ENCODE data around the gene SPATA7. TPM values are rescaled to one million over a fixed set of nuclear protein-coding genes. Genes with fewer than 3 reads are reported as not detected.
"Not testable (repeated sequence)": the region's sequence is repeated elsewhere in the genome, so short reads cannot be mapped to it uniquely, and the experiment has no call there.

SPATA7 gene
- total RNA-seq, 2 experiments from 2014 or later, result 3.7 to 4.0 TPM

DNA sequence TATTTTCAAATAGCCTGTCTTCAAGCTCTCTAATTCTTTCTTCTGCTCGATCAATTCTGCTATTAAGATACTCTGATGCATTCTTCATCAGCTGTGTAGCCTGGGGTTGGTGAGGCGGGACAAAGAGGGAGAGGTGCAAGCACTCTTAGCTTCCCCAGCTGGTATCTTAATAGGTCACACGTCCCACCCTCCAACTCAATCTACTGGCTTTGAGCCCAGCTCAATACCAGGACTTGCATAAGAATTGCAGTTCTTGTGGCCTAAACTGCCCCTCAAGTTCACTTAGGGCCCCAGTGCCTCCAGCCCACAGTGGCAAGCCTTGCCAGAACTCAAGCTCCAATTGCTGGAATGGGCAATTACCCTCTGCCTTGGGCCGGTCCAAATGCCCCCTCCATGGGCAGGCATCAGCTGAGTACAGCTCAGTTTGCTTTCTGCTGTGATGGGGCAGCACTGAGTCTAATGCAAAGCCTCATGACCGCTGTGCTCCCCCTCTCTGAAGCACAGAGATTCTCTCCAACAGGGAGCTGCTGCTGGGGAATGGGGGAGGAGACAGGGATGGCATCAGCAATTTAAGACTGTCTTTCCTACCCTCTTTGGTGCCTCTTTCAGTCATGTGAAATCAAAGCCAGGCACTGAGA is 5.6 kb upstream of the SPATA7 start:
- no peak for DNase-seq
- ChIA-PET POLR2A (no interaction called here), CTCF (interaction anchor here (1.0 to 1.8 kb wide), 3 partner anchors 13 to 190 kb away, joined by 3 to 12 read pairs (median 3); no protein-coding TSS in a partner anchor)
- no peak overlapping the region for H3K27ac Mint-ChIP-seq
- H3K9me3 Mint-ChIP-seq, result no peaks in the 10 kb centered on the region
- H3K27me3 Mint-ChIP-seq, result peaks cover 12% of the 10 kb centered on the region
- H3K4me3 Mint-ChIP-seq, result no peak overlapping the region
- H3K4me1 Mint-ChIP-seq, result peaks cover 7% of the 10 kb centered on the region
- no peaks in the 10 kb centered on the region for H3K36me3 Mint-ChIP-seq (ENCODE audit: low read depth)

DNA sequence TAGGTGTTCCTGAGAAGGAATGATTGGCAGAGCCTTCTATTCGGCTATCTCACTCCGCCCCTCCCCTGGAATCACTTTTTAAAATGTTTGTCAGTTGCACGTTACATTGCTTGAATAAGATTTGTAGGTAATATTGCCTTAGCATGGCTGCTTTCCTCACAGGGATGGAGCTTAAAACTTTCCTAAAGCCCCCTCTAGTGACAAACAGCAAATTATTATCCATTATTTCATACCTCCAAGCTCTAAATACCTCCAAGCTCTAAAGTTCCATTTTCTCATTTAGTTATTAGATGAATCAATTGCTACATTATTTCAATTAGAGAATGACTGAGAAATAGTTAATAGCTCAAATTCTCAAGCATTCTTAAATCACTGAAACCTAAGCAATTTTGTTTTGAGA is 5.1 kb upstream of the SPATA7 start:
- no peak for DNase-seq
- POLR2A ChIA-PET, result no interaction called here
- H3K9me3 Mint-ChIP-seq, result no peaks in the 10 kb centered on the region
- H3K4me1 Mint-ChIP-seq, result peaks cover 8% of the 10 kb centered on the region
- no peak overlapping the region for H3K4me3 Mint-ChIP-seq
- H3K27me3 Mint-ChIP-seq, result peaks cover 12% of the 10 kb centered on the region
- CTCF ChIA-PET, result interaction anchor here (1.0 to 1.8 kb wide), 3 partner anchors 12 to 191 kb away, joined by 3 to 12 read pairs (median 3); no protein-coding TSS in a partner anchor
- H3K27ac Mint-ChIP-seq, result no peak overlapping the region
- no peaks in the 10 kb centered on the region for H3K36me3 Mint-ChIP-seq (ENCODE audit: low read depth)

DNA sequence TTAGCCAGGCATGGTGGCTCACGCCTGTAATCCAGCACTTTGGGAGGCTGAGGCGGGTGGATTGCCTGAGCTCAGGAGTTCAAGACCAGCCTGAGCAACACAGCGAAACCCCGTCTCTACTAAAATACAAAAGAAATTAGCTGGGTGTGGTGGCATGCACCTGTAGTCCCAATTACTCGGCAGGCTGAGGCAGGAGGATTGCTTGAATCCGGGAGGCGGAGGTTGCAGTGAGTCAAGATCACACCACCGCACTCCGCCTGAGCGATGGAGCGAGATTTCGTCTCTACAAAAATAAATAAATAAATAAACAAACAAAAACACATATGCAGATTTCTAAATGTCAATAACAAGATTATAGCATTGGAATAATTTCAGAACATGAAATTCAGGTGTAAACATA is 3.8 kb upstream of the SPATA7 start:
- H3K9me3 Mint-ChIP-seq; POLR2A ChIA-PET; H3K4me3 Mint-ChIP-seq; H3K27ac Mint-ChIP-seq; CTCF ChIA-PET; H3K36me3 Mint-ChIP-seq (ENCODE audit: low read depth); DNase-seq: not testable (repeated sequence)
- peaks cover 12% of the 10 kb centered on the region for H3K27me3 Mint-ChIP-seq
- H3K4me1 Mint-ChIP-seq, result peaks cover 16% of the 10 kb centered on the region

DNA sequence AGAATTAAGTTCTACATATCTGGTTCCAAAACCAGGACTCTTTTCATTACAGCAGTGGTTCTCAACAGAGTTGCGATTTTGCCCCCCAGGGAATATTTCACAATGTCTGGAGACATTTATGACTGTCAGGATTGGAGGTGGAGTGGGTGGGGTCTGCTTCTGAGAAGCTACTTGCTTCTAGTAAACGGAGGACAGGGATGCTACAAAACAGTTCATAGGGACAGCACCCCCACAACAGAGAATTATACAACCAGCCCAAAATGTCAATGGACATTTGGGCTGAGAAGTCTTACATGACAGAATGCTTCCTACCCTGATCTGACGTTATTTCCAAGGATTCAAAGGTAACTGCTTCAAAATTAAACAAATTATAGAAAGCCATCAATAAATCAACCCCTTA is 739 bp upstream of the SPATA7 start:
- Mint-ChIP-seq H3K9me3 (no peaks in the 10 kb centered on the region), H3K27me3 (peaks cover 8% of the 10 kb centered on the region), H3K4me3 (peak overlapping the region; percentile 89), H3K4me1 (peaks cover 16% of the 10 kb centered on the region), H3K27ac (no peak overlapping the region), H3K36me3 (ENCODE audit: low read depth) (no peaks in the 10 kb centered on the region)
- CTCF ChIA-PET, result interaction anchor here (1.1 to 1.3 kb wide), 2 partner anchors 171 to 440 kb away, joined by 3 read pairs; no protein-coding TSS in a partner anchor
- POLR2A ChIA-PET, result interaction anchor here (1.0 to 1.4 kb wide), 2 partner anchors 195 to 379 kb away, joined by 3 read pairs; no protein-coding TSS in a partner anchor
- DNase-seq, result no peak

DNA sequence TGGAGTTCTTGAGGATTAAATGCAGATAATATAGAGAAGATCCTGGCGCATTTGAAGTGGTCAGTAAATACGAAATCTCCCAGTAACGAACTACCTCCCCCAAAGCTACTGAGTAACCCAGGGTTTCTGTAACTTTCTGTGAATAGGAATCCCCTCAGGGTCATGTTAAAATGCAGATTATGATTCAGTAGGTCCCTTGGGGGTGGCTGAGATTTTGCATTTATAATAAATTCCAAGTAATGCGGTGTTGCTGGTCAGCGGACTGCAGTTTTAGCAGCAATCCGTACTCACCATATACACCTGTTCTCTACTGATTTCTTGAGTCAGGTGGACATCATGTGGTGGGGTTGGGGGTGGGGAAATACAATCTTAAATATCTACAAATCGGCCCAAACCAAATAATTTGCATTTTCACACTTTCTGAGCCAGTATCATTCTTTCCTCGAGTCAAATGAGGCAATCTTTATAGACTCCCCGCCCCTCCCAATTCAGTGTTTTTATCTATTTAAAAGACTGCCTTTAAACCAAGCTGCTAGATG is 868 bp downstream of the SPATA7 start:
- Mint-ChIP-seq H3K9me3 (no peaks in the 10 kb centered on the region), H3K4me3 (peak overlapping the region; percentile 89), H3K4me1 (peaks cover 16% of the 10 kb centered on the region), H3K27ac (no peak overlapping the region), H3K27me3 (peaks cover 7% of the 10 kb centered on the region), H3K36me3 (ENCODE audit: low read depth) (no peaks in the 10 kb centered on the region)
- no peak for DNase-seq
- ChIA-PET POLR2A (no interaction called here), CTCF (no interaction called here)

DNA sequence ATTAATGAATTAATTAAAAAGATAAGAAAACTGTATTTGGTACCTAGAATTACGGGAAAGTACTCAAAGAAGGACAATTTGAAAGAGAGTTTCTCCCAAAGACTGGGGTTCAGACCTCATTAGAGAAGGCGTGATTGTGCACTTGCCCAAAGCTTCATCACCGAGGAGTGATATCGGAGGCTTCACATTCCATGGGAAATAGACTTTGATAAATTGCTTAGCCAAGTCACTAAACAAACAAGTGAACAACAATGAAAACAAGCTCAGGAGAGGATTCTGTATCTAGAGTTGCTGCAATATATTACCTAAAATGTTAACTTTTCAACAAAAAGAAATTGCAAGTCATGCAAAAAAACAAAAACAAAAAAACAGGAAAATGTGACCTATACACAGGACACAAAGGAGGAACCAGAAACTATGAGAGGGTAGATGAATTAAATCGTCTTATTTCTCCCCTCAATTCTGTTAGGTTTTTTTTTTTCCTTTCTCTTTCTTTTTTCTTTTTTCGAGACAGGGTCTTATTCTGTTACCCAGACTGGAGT is 3.4 kb downstream of the SPATA7 start:
- POLR2A ChIA-PET, result no interaction called here
- Mint-ChIP-seq H3K27ac (no peak overlapping the region), H3K9me3 (no peaks in the 10 kb centered on the region), H3K4me3 (no peak overlapping the region), H3K36me3 (ENCODE audit: low read depth) (no peaks in the 10 kb centered on the region), H3K4me1 (peaks cover 15% of the 10 kb centered on the region), H3K27me3 (peaks cover 5% of the 10 kb centered on the region)
- CTCF ChIA-PET, result no interaction called here
- DNase-seq, result no peak

DNA sequence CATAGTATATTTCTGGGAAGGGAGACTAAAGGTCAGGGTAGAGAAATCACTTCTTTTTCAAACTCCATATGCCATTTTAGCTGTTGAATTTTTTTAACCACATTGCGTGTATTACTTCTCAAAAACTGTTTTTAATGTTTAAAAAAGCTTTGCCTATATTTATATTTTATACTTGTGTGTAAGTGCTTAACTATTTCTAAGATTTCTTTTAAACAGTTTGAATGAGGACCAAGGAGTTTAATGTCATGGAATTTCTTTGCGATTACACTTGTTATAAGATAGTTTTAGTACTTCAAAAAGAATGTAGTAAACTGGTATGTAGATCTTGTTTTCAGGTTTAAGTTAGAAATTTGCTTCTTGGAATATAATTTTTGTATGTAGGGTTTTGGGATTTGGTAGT is 7.2 kb downstream of the SPATA7 start:
- Mint-ChIP-seq H3K4me3 (no peak overlapping the region), H3K36me3 (ENCODE audit: low read depth) (peaks cover 8% of the 10 kb centered on the region), H3K4me1 (no peaks in the 10 kb centered on the region), H3K9me3 (no peaks in the 10 kb centered on the region), H3K27me3 (no peaks in the 10 kb centered on the region), H3K27ac (no peak overlapping the region)
- DNase-seq, result no peak
- POLR2A ChIA-PET, result no interaction called here
- CTCF ChIA-PET, result interaction anchor here (0.8 to 1.2 kb wide), 2 partner anchors 12 to 101 kb away, joined by 3 read pairs; no protein-coding TSS in a partner anchor

DNA sequence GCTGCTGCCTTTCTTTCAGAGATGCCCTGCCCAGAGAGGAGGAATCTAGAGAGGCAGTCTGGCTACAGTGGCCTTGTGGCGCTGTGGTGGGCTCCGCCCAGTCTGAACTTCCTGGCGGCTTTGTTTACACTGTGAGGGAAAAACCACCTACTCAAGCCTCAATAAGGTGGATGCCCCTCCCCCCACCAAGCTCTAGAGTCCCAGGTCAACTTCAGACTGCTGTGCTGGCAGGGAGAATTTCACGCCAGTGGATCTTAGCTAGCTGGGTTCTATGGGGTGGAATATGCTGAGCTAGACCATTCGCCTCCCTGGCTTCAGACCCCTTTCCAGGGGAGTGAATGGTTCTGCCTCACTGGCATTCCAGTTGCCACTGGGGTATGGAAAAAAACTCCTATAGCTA is 25.6 kb downstream of the SPATA7 start:
- no peaks in the 10 kb centered on the region for H3K27me3 Mint-ChIP-seq
- POLR2A ChIA-PET, result no interaction called here
- no peak overlapping the region for H3K27ac Mint-ChIP-seq
- H3K36me3 Mint-ChIP-seq (ENCODE audit: low read depth), result no peaks in the 10 kb centered on the region
- H3K4me3 Mint-ChIP-seq, result no peak overlapping the region
- DNase-seq, result peak; percentile 38
- peaks cover 15% of the 10 kb centered on the region for H3K4me1 Mint-ChIP-seq
- CTCF ChIA-PET, result no interaction called here
- peaks cover 15% of the 10 kb centered on the region for H3K9me3 Mint-ChIP-seq

DNA sequence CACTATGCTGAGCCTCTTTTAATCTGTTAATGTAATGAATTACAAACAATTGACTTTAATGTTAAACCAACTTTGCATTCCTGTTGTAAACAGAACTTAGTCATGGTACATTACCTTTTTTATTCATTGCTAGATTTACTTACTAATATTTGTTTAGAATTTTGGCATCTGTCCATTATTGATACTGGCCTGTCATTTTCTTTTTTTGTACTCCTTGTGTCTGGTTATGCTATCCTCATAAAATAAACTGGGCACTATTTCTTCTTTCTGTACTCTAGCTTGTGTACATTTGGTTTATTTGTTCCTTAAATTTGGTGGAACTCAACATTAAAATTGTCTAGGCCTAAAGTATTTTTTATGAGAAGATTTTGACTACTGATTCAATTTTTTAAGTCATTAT is 32.1 kb downstream of the SPATA7 start:
- Mint-ChIP-seq H3K36me3 (ENCODE audit: low read depth) (peaks cover 9% of the 10 kb centered on the region), H3K4me1 (no peaks in the 10 kb centered on the region), H3K4me3 (no peak overlapping the region), H3K27me3 (no peaks in the 10 kb centered on the region), H3K27ac (no peak overlapping the region), H3K9me3 (peaks cover 19% of the 10 kb centered on the region)
- CTCF ChIA-PET, result no interaction called here
- POLR2A ChIA-PET, result no interaction called here
- no peak for DNase-seq

DNA sequence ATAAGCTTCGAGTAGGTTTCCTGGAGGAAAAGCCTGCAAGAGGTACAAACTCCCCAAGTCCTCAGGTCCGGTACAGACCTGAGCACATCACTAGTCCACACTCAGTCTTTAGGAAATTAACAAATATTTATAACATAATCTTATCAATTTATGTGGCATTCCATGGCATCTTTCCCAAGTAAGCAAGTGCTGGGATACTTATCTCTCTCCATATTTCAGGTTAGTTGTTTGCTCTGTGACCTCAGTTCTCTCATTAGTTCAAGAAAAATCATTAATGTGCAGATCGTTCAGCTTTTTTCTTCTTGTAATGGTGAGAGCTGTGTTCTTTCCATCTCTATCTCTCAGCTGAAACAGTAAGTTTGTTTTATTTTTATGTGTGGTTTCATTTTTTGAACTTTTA is 34.7 kb downstream of the SPATA7 start:
- CTCF ChIA-PET, result no interaction called here

DNA sequence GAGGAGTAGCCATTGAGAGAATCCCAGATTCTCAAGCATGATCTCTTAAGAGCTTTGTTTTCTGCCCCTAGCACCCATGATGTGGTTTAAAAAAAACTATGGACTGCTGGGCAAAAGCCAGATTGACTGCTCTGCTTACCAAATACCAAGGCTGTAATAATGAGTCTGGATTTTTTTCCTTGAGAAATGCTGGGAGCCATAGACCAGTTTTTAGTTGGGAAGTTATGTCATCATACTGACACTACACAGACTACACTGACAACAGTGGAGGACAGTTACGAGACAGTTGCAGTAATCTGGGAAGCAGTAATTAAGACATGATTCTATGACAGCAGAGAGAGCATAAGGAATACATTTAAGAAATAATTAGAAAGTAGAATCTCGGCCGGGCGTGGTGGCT is 35.8 kb downstream of the SPATA7 start:
- no peak for DNase-seq
- Mint-ChIP-seq H3K27ac (no peak overlapping the region), H3K36me3 (ENCODE audit: low read depth) (peaks cover 9% of the 10 kb centered on the region), H3K9me3 (peaks cover 8% of the 10 kb centered on the region), H3K4me3 (no peak overlapping the region), H3K27me3 (no peaks in the 10 kb centered on the region), H3K4me1 (no peaks in the 10 kb centered on the region)
- POLR2A ChIA-PET, result no interaction called here
- CTCF ChIA-PET, result no interaction called here

More for the DNA sequence above, 34.7 kb downstream of the SPATA7 start:
- peaks cover 9% of the 10 kb centered on the region for H3K36me3 Mint-ChIP-seq (ENCODE audit: low read depth)
- H3K4me3 Mint-ChIP-seq, result no peak overlapping the region
- POLR2A ChIA-PET, result no interaction called here
- H3K4me1 Mint-ChIP-seq, result no peaks in the 10 kb centered on the region
- peaks cover 13% of the 10 kb centered on the region for H3K9me3 Mint-ChIP-seq
- no peaks in the 10 kb centered on the region for H3K27me3 Mint-ChIP-seq
- DNase-seq, result no peak
- H3K27ac Mint-ChIP-seq, result no peak overlapping the region

DNA sequence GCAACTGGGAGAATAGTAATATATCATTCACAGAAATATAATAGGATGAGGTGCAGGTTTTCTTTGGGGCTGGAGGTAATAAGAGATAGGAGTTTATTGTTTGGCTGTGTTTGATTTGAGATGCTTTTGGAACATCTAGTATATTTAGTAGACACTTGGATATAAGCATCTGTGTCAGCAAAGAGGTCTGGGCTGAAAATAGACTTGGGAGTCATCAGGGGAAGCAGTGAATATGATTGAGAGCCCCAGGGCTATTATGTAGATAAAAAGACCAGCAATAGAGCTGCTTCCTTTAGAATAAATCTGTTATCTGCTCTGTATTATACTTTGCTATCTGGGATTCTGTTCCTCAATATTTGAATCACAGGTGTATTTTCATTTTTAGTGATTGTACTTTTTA is 36.6 kb downstream of the SPATA7 start:
- no peaks in the 10 kb centered on the region for H3K27me3 Mint-ChIP-seq
- POLR2A ChIA-PET, result no interaction called here
- CTCF ChIA-PET, result no interaction called here
- no peak overlapping the region for H3K4me3 Mint-ChIP-seq
- peaks cover 8% of the 10 kb centered on the region for H3K9me3 Mint-ChIP-seq
- no peaks in the 10 kb centered on the region for H3K4me1 Mint-ChIP-seq
- H3K36me3 Mint-ChIP-seq (ENCODE audit: low read depth), result peaks cover 9% of the 10 kb centered on the region
- H3K27ac Mint-ChIP-seq, result no peak overlapping the region
- no peak for DNase-seq

DNA sequence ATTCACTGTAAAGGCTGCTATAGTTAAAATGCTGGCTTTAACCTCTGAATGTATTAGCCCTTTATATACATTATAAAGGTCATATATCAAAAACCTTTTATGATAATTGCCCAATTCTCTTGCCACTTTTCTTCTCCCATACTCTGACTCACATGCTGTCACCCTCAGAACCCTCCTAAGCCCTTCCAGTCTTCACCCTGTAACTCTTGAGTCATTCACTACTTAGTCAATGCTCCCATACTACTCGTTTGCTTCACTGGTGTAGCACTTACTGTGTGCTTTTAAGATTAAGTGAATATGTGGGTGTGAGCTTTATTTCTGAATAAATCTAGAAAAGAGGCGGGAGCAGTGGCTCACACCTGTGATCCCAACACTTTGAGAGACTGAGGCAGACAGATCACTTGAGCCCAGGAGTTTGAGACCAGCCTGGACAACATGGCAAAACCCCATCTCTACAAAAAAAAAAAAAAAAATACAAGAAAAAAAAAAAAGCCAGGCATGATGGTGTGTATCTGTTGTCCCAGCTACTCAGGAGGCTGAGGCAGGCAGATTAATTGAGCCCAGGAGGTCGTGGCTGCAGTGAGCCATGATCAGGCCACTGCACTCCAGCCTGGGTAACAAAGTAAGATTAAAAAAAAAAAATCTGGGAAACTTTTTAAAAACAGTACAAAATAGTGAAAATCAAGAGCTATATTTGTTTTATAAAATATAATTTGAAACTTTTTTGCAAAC is 37.6 kb downstream of the SPATA7 start:
- DNase-seq, result no peak
- Mint-ChIP-seq H3K27me3 (no peaks in the 10 kb centered on the region), H3K36me3 (ENCODE audit: low read depth) (peaks cover 1% of the 10 kb centered on the region), H3K4me1 (no peaks in the 10 kb centered on the region), H3K27ac (no peak overlapping the region), H3K9me3 (peaks cover 2% of the 10 kb centered on the region), H3K4me3 (no peak overlapping the region)
- ChIA-PET CTCF (no interaction called here), POLR2A (no interaction called here)

Measured in activated CD4-positive, alpha-beta memory T cell treated with anti-CD3 and anti-CD28 coated beads, Interleukin-2, amount 10 ng/mL, durations not matched to agents 7 days and 5 days (primary cell).